IPS DF 6.9 (cell line): Measurements from ENCODE around the gene PIGV.
"Not testable (repeated sequence)": the region's sequence is repeated elsewhere in the genome, so short reads cannot be mapped to it uniquely, and the experiment has no call there.

ENCODE experiments used
- DNase-seq: peaks from one replicate; pipeline ENCODE4 v3.0.0-alpha.2; 2013; ENCODE audit warnings: low read depth, low spot score
- H3K27ac ChIP-seq: one replicate; pipeline ENCODE4 v1.5.1; 2013; ENCODE audit warnings: low read length, control low read depth
- H3K27me3 ChIP-seq: 2 replicates; pipeline ENCODE4 v1.6.1; 2013; ENCODE audit warnings: mild to moderate bottlenecking, low read length; ENCODE audit not compliant: control insufficient read depth, insufficient read depth
- H3K36me3 ChIP-seq: 2 replicates; pipeline ENCODE4 v1.6.1; 2013; ENCODE audit warnings: low read length; ENCODE audit not compliant: control insufficient read depth, insufficient read depth
- H3K4me1 ChIP-seq: 2 replicates; pipeline ENCODE4 v1.6.1; 2013; ENCODE audit warnings: low read length; ENCODE audit not compliant: control insufficient read depth, insufficient read depth
- H3K4me3 ChIP-seq: 2 replicates; pipeline ENCODE4 v1.5.1; 2013; ENCODE audit warnings: mild to moderate bottlenecking, low read length
- H3K9me3 ChIP-seq: 2 replicates; pipeline ENCODE4 v1.6.1; 2013; ENCODE audit warnings: low read length, inconsistent platforms; ENCODE audit not compliant: control insufficient read depth, insufficient read depth
- WGBS: extraction: QIAGEN DNeasy Blood & Tissue Kit; methylation state at CpG from one replicate; pipeline ENCODE4 v1.1.7; 2013; ENCODE audit warnings: mixed read lengths, missing lambda C conversion rate; ENCODE audit not compliant: insufficient read length, insufficient coverage; 5-methylcytosine and 5-hydroxymethylcytosine counted together

The PIGV gene

DNA sequence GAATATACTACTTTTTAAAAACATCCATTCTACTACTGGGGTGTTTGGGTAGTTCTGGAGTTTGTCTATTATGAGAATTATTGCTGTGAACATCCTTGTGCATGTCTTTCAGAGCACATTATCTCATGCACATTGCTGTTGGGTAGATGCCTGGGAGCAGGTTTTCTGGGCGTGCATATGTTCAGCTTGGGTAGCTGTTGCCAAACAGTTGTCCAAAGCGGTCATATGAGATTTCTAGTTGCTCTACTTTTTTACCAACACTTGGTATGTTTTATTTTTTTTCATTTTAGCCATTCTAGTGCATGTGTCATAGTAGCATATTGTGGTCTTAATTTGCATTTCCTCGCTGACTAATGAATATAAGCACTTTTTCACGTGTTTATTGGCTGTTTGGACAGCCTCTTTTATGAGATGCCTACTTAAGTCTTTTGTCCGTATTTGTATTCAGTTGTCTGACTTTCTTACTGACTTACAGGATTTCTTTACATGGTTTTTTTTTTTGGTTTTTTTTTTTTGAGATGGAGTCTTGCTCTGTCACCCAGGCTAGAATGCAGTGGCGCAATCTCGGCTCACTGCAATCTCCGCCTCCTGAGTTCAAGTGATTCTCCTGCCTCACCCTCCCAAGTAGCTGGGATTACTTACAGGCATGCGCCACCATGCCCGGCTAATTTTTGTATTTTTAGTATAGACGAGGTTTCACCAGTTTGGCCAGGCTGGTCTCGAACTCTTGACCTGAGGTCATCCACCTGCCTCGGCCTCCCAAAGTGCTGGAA lies 56.9 kb downstream of the PIGV start:
- no CpG with 5 or more reads among the region's 13 CpGs for WGBS
- Histone ChIP-seq H3K36me3 (0 out of 2 replicates have a peak, but pooled peaks cover 3% of the 10 kb centered on the region), H3K27me3 (no peaks in the 10 kb centered on the region), H3K4me3 (no peak overlapping the region), H3K27ac (no peak overlapping the region), H3K9me3 (no peaks in the 10 kb centered on the region), H3K4me1 (no peaks in the 10 kb centered on the region)
- DNase-seq = no peak

DNA sequence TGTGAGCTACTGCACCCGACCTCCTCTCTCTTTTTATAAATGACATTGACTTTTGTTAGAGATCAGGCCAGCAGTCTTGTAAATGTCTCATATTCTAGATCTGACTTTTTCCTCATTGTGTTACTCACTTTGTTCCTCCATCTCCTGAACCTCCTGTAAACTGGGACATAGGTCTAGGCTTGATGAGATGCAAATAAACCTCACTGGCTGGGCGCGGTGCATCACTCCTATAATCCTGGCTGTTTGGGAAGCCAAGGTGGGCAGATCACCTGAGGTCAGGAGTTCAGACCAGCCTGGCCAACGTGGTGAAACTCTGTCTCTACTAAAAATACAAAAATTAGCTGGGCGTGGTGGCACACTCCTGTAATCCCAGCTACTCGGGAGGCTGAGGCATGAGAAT lies 60.1 kb downstream of the PIGV start:
- H3K36me3 ChIP-seq = peaks cover 18% of the 10 kb centered on the region
- H3K9me3 ChIP-seq, H3K4me1 ChIP-seq, H3K27ac ChIP-seq, DNase-seq, H3K27me3 ChIP-seq, H3K4me3 ChIP-seq: not testable (repeated sequence)
- WGBS = no CpG with 5 or more reads among the region's 6 CpGs
